Endodermal cell (in vitro differentiated cells): Measurements from ENCODE around the gene SSX4. TPM values are rescaled to one million over a fixed set of nuclear protein-coding genes. Genes with fewer than 3 reads are reported as not detected.
"Not testable (repeated sequence)": the region's sequence is repeated elsewhere in the genome, so short reads cannot be mapped to it uniquely, and the experiment has no call there.

Experiments used
- DNase-seq: peaks from one replicate; pipeline ENCODE4 v3.0.0-alpha.2; 2017
- H3K27ac ChIP-seq: 2 replicates; pipeline ENCODE4 v1.5.1; 2013; ENCODE audit warnings: mild to moderate bottlenecking, low read depth, low read length, moderate library complexity
- H3K27me3 ChIP-seq: 2 replicates; pipeline ENCODE4 v1.6.1; 2013; ENCODE audit warnings: mild to moderate bottlenecking, low read length, moderate library complexity; ENCODE audit not compliant: insufficient read depth, control insufficient read depth, poor library complexity, severe bottlenecking
- H3K36me3 ChIP-seq: 2 replicates; pipeline ENCODE4 v1.7.0; 2013; ENCODE audit warnings: mild to moderate bottlenecking, low read length, moderate library complexity; ENCODE audit not compliant: control insufficient read depth, insufficient read depth
- H3K4me1 ChIP-seq: one replicate; pipeline ENCODE4 v1.7.0; 2013; ENCODE audit warnings: low read length; ENCODE audit not compliant: control insufficient read depth, insufficient read depth
- H3K4me3 ChIP-seq: 2 replicates; pipeline ENCODE4 v1.5.1; 2013; ENCODE audit warnings: mild to moderate bottlenecking, low read length, moderate library complexity
- H3K9ac ChIP-seq: 2 replicates; pipeline ENCODE4 v1.6.1; 2013; ENCODE audit warnings: mild to moderate bottlenecking, low read length, moderate library complexity; ENCODE audit not compliant: poor library complexity, severe bottlenecking; ENCODE audit errors: extremely low read depth
- H3K9me3 ChIP-seq: 2 replicates; pipeline ENCODE4 v1.6.1; 2013; ENCODE audit warnings: mild to moderate bottlenecking, low read length, moderate library complexity; ENCODE audit not compliant: control insufficient read depth
- H3K27ac Mint-ChIP-seq: 2 replicates; pipeline ENCODE4 v1.8.0; 2020; ENCODE audit warnings: mixed read lengths
- H3K27me3 Mint-ChIP-seq: 2 replicates; pipeline ENCODE4 v1.8.0; 2021; ENCODE audit warnings: mild to moderate bottlenecking, mixed read lengths; ENCODE audit not compliant: insufficient read depth
- H3K36me3 Mint-ChIP-seq: 2 replicates; pipeline ENCODE4 v1.8.0; 2020; ENCODE audit warnings: low read depth, mixed read lengths
- H3K4me1 Mint-ChIP-seq: 2 replicates; pipeline ENCODE4 v1.8.0; 2020; ENCODE audit warnings: mixed read lengths
- H3K4me3 Mint-ChIP-seq: 2 replicates; pipeline ENCODE4 v1.8.0; 2020; ENCODE audit warnings: mild to moderate bottlenecking, moderate library complexity, mixed read lengths
- H3K9me3 Mint-ChIP-seq: 2 replicates; pipeline ENCODE4 v1.8.0; 2020; ENCODE audit warnings: mild to moderate bottlenecking, mixed read lengths
- WGBS, 2 experiments: methylation state at CpG; one replicate each; pipeline versions ENCODE4 v1.1.5 to v1.1.7; 2013; ENCODE audit warnings: missing lambda C conversion rate in 2 of 2, mixed read lengths in 1 of 2; ENCODE audit not compliant: insufficient coverage in 1 of 2, insufficient read length in 1 of 2; 5-methylcytosine and 5-hydroxymethylcytosine counted together
- total RNA-seq, 2 donors: library from RNA; stranded (reverse); fragmentation: NEBNext Ultra II Directional in 1 of 2; extraction: Animal tissue kit (Norgen Biotek cat#: 25700) in 1 of 2; gene quantifications; 2 replicates in 1 of 2; 3 replicates in 1 of 2; pipeline ENCODE4 v1.2.1, GENCODE V29; 2021

Gene SSX4
- total RNA-seq, 2 donors from 2014 or later, result 1.00 to 1.5 TPM

GRCh38 chrX:48430166-48430565, 46.8 kb downstream of the SSX4 start:
- not testable (repeated sequence) for H3K27ac ChIP-seq, H3K4me1 ChIP-seq, H3K27me3 Mint-ChIP-seq, H3K9me3 ChIP-seq, DNase-seq, H3K27ac Mint-ChIP-seq, H3K36me3 ChIP-seq, H3K36me3 Mint-ChIP-seq, H3K4me3 Mint-ChIP-seq, H3K27me3 ChIP-seq, H3K4me1 Mint-ChIP-seq, H3K9ac ChIP-seq, H3K4me3 ChIP-seq
- peaks cover 57% of the 10 kb centered on the region for H3K9me3 Mint-ChIP-seq
- 100% methylated on average over 1 to 2 of the region's 4 CpGs for WGBS, 2 experiments

GRCh38 chrX:48433713-48434112, 50.4 kb downstream of the SSX4 start:
- H3K9ac ChIP-seq, H3K36me3 Mint-ChIP-seq, H3K4me1 ChIP-seq, DNase-seq, H3K4me1 Mint-ChIP-seq, H3K27ac Mint-ChIP-seq, H3K27me3 Mint-ChIP-seq, H3K4me3 Mint-ChIP-seq, H3K36me3 ChIP-seq, H3K27ac ChIP-seq, H3K4me3 ChIP-seq, H3K9me3 ChIP-seq, H3K27me3 ChIP-seq: not testable (repeated sequence)
- H3K9me3 Mint-ChIP-seq, result peaks cover 69% of the 10 kb centered on the region
- 70 to 82% methylated on average over 2 to 13 of the region's 13 CpGs for WGBS, 2 experiments

Other genes starting within 250 kb of the SSX4 start
- gene SSX5, start 186.7 kb upstream of the SSX4 start, total RNA-seq, result not detected
- gene SSX1, start 128.1 kb upstream of the SSX4 start, total RNA-seq, result not detected
- gene SSX3, start 26.8 kb upstream of the SSX4 start, total RNA-seq, result not detected
- 1 to 10 TPM in 1 of 2 donors, under 1 TPM in 1; 1.00 to 1.5 TPM for gene SSX4B, start 28.4 kb downstream of the SSX4 start, total RNA-seq
- 10 to 100 TPM; 22.4 to 40.7 TPM for gene SLC38A5, start 86.7 kb downstream of the SSX4 start, total RNA-seq
- 10 to 100 TPM; 47.3 to 54.3 TPM for gene FTSJ1, start 92.7 kb downstream of the SSX4 start, total RNA-seq
- gene PORCN, start 125.5 kb downstream of the SSX4 start, total RNA-seq, result 10 to 100 TPM; 51.1 to 54.4 TPM
- 100 to 1,000 TPM; 105 to 119 TPM for gene EBP, start 138.3 kb downstream of the SSX4 start, total RNA-seq
- gene TBC1D25, start 156.2 kb downstream of the SSX4 start, total RNA-seq, result 1 to 10 TPM; 7.0 to 7.6 TPM
- 100 to 1,000 TPM; 183 to 189 TPM for gene RBM3, start 190.9 kb downstream of the SSX4 start, total RNA-seq
- 10 to 100 TPM; 51.3 to 51.9 TPM for gene WDR13, start 214.0 kb downstream of the SSX4 start, total RNA-seq